Endodermal cell (in vitro differentiated cells): ENCODE measurements around the gene COLQ. TPM values are rescaled to one million over a fixed set of nuclear protein-coding genes. Genes with fewer than 3 reads are reported as not detected.

Experiments used
- DNase-seq: peaks from one replicate; pipeline ENCODE4 v3.0.0-alpha.2; 2017
- H3K27ac ChIP-seq: 2 replicates; pipeline ENCODE4 v1.5.1; 2013; ENCODE audit warnings: mild to moderate bottlenecking, low read depth, low read length, moderate library complexity
- H3K27me3 ChIP-seq: 2 replicates; pipeline ENCODE4 v1.6.1; 2013; ENCODE audit warnings: mild to moderate bottlenecking, low read length, moderate library complexity; ENCODE audit not compliant: insufficient read depth, control insufficient read depth, poor library complexity, severe bottlenecking
- H3K36me3 ChIP-seq: 2 replicates; pipeline ENCODE4 v1.7.0; 2013; ENCODE audit warnings: mild to moderate bottlenecking, low read length, moderate library complexity; ENCODE audit not compliant: control insufficient read depth, insufficient read depth
- H3K4me1 ChIP-seq: one replicate; pipeline ENCODE4 v1.7.0; 2013; ENCODE audit warnings: low read length; ENCODE audit not compliant: control insufficient read depth, insufficient read depth
- H3K4me3 ChIP-seq: 2 replicates; pipeline ENCODE4 v1.5.1; 2013; ENCODE audit warnings: mild to moderate bottlenecking, low read length, moderate library complexity
- H3K9ac ChIP-seq: 2 replicates; pipeline ENCODE4 v1.6.1; 2013; ENCODE audit warnings: mild to moderate bottlenecking, low read length, moderate library complexity; ENCODE audit not compliant: poor library complexity, severe bottlenecking; ENCODE audit errors: extremely low read depth
- H3K9me3 ChIP-seq: 2 replicates; pipeline ENCODE4 v1.6.1; 2013; ENCODE audit warnings: mild to moderate bottlenecking, low read length, moderate library complexity; ENCODE audit not compliant: control insufficient read depth
- H3K27ac Mint-ChIP-seq: 2 replicates; pipeline ENCODE4 v1.8.0; 2020; ENCODE audit warnings: mixed read lengths
- H3K27me3 Mint-ChIP-seq: 2 replicates; pipeline ENCODE4 v1.8.0; 2021; ENCODE audit warnings: mild to moderate bottlenecking, mixed read lengths; ENCODE audit not compliant: insufficient read depth
- H3K36me3 Mint-ChIP-seq: 2 replicates; pipeline ENCODE4 v1.8.0; 2020; ENCODE audit warnings: low read depth, mixed read lengths
- H3K4me1 Mint-ChIP-seq: 2 replicates; pipeline ENCODE4 v1.8.0; 2020; ENCODE audit warnings: mixed read lengths
- H3K4me3 Mint-ChIP-seq: 2 replicates; pipeline ENCODE4 v1.8.0; 2020; ENCODE audit warnings: mild to moderate bottlenecking, moderate library complexity, mixed read lengths
- H3K9me3 Mint-ChIP-seq: 2 replicates; pipeline ENCODE4 v1.8.0; 2020; ENCODE audit warnings: mild to moderate bottlenecking, mixed read lengths
- CTCF ChIP-seq: fragments of 200-600 bp; sonication (generic); conservative IDR thresholded peaks from 2 replicates; pipeline ENCODE4 v1.5.0; 2021; ENCODE audit warnings: antibody characterized with exemption, mild to moderate bottlenecking
- WGBS, 2 experiments: methylation state at CpG; one replicate each; pipeline versions ENCODE4 v1.1.5 to v1.1.7; 2013; ENCODE audit warnings: missing lambda C conversion rate in 2 of 2, mixed read lengths in 1 of 2; ENCODE audit not compliant: insufficient coverage in 1 of 2, insufficient read length in 1 of 2; 5-methylcytosine and 5-hydroxymethylcytosine counted together
- total RNA-seq, 2 donors: library from RNA; stranded (reverse); fragmentation: NEBNext Ultra II Directional in 1 of 2; extraction: Animal tissue kit (Norgen Biotek cat#: 25700) in 1 of 2; gene quantifications; 2 replicates in 1 of 2; 3 replicates in 1 of 2; pipeline ENCODE4 v1.2.1, GENCODE V29; 2021

The COLQ gene
- total RNA-seq, 2 donors from 2014 or later, result 3.1 to 7.3 TPM

- Histone ChIP-seq H3K9ac (no peak overlapping the region), H3K36me3 (peaks cover 56% of the 10 kb centered on the region), H3K4me1 (no peaks in the 10 kb centered on the region), H3K27ac (no peak overlapping the region), H3K9me3 (no peaks in the 10 kb centered on the region), H3K4me3 (no peak overlapping the region), H3K27me3 (no peaks in the 10 kb centered on the region)
- H3K4me3 Mint-ChIP-seq, result no peak overlapping the region
- peak overlapping the region; percentile 11 for H3K27ac Mint-ChIP-seq
- peaks cover 38% of the 10 kb centered on the region for H3K36me3 Mint-ChIP-seq
- DNase-seq, result no peak
- no peaks in the 10 kb centered on the region for H3K9me3 Mint-ChIP-seq
- no peaks in the 10 kb centered on the region for H3K27me3 Mint-ChIP-seq
- 98 to 100% methylated on average over 2 of the region's 3 CpGs for WGBS, 2 experiments
- no peak for TF ChIP-seq CTCF
- peaks cover 16% of the 10 kb centered on the region for H3K4me1 Mint-ChIP-seq
Observed at GRCh38 chr3:15431256-15431837, 90.2 kb downstream of the COLQ start.

- H3K9ac ChIP-seq, result no peak overlapping the region
- peaks cover 48% of the 10 kb centered on the region for H3K36me3 ChIP-seq
- Mint-ChIP-seq H3K36me3 (peaks cover 39% of the 10 kb centered on the region), H3K27me3 (no peaks in the 10 kb centered on the region), H3K9me3 (no peaks in the 10 kb centered on the region), H3K27ac (no peak overlapping the region), H3K4me3 (no peak overlapping the region), H3K4me1 (peaks cover 24% of the 10 kb centered on the region)
- no peak for DNase-seq
- 90 to 92% methylated on average over 1 of the region's 1 CpG for WGBS, 2 experiments
- TF ChIP-seq CTCF, result no peak
- H3K27ac ChIP-seq, result no peak overlapping the region
- no peaks in the 10 kb centered on the region for H3K4me1 ChIP-seq
- no peaks in the 10 kb centered on the region for H3K9me3 ChIP-seq
- H3K4me3 ChIP-seq, result no peak overlapping the region
- H3K27me3 ChIP-seq, result no peaks in the 10 kb centered on the region
Observed at GRCh38 chr3:15430624-15431023, 90.9 kb downstream of the COLQ start.

DNA sequence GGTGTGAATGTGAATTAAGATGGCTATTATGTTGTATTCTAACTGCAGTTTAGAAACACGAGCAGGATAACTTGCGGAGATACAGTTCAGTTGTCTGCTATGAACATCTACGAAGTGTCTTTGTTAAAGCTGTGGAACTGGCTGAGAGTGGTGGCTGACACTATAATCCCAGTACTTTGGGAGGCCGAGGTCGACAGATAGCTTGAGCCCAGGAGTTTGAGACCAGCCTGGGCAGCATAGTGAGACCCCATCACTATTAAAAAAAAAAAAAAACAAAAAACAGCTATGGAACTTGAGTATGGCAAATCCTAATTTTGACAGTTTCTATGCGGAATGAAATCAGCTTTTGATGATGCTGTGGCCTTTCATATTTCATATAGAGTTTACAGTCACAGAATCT, 92.4 kb downstream of the COLQ start:
- Mint-ChIP-seq H3K27ac (no peak overlapping the region), H3K4me1 (peaks cover 24% of the 10 kb centered on the region), H3K27me3 (no peaks in the 10 kb centered on the region), H3K4me3 (peak overlapping the region; percentile 99), H3K9me3 (no peaks in the 10 kb centered on the region), H3K36me3 (peaks cover 36% of the 10 kb centered on the region)
- H3K27me3 ChIP-seq, result no peaks in the 10 kb centered on the region
- no peak for TF ChIP-seq CTCF
- peak overlapping the region; percentile 96 for H3K4me3 ChIP-seq
- no peak for DNase-seq
- H3K9me3 ChIP-seq, result no peaks in the 10 kb centered on the region
- no peak overlapping the region for H3K9ac ChIP-seq
- no peaks in the 10 kb centered on the region for H3K4me1 ChIP-seq
- WGBS, 2 experiments, result 95% methylated on average over 4 to 6 of the region's 6 CpGs
- H3K27ac ChIP-seq, result no peak overlapping the region
- H3K36me3 ChIP-seq, result peaks cover 43% of the 10 kb centered on the region
